HepG2 (cell line): ENCODE measurements around the gene TXN. TPM values are rescaled to one million over a fixed set of nuclear protein-coding genes. Genes with fewer than 3 reads are reported as not detected.

Experiments used
- CREM ChIP-seq, 2 experiments: sonication (generic) in 1 of 2; formaldehyde crosslinking in 1 of 2; IDR thresholded peaks; 2 replicates each; pipeline versions ENCODE4 v1.4.0 to v1.6.1; 2016 to 2020; ENCODE audit warnings: antibody characterized with exemption in 1 of 2, mild to moderate bottlenecking in 1 of 2, missing genetic modification reagents in 1 of 2
- HOXA3 ChIP-seq: sonication (generic); formaldehyde crosslinking; IDR thresholded peaks from 2 replicates; pipeline ENCODE4 v1.5.0; 2020; ENCODE audit warnings: missing genetic modification reagents
- PAXIP1 ChIP-seq: sonication (generic); formaldehyde crosslinking; conservative IDR thresholded peaks from 2 replicates; pipeline ENCODE4 v1.4.0; 2020; ENCODE audit warnings: mild to moderate bottlenecking, missing genetic modification reagents, moderate library complexity
- RNF219 ChIP-seq: sonication (generic); formaldehyde crosslinking; IDR thresholded peaks from 2 replicates; pipeline ENCODE4 v1.5.0; 2020; ENCODE audit warnings: mild to moderate bottlenecking, missing genetic modification reagents
- TCF7L2 ChIP-seq: IDR thresholded peaks from 2 replicates; pipeline ENCODE4 v1.6.1; 2011; ENCODE audit warnings: mild to moderate bottlenecking, low read depth, low read length, moderate library complexity
- TFAP4 ChIP-seq: sonication (generic); IDR thresholded peaks from 2 replicates; pipeline ENCODE4 v1.6.1; 2016; ENCODE audit warnings: low read depth, borderline replicate concordance
- polyA plus RNA-seq, 8 experiments: library from polyadenylated mRNA; depleted of rRNA in 3 of 8; stranded (reverse) in 7 of 8; unstranded in 1 of 8; fragments of >200 nt; fragmentation: Illumina TruSeq in 4 of 8; extraction: Trizol in 4 of 8; gene quantifications; 2 replicates each; pipeline versions ENCODE4 v1.2.1 to v1.2.3, GENCODE V29; 2011 to 2016; ENCODE audit warnings: low read depth in 4 of 8, missing spikeins in 1 of 8, mixed read lengths in 1 of 8; ENCODE audit not compliant: insufficient read depth in 1 of 8
- total RNA-seq, 5 experiments: library from RNA; depleted of rRNA; stranded (reverse); fragments of >200 nt; fragmentation: Illumina TruSeq; extraction: Trizol; gene quantifications; 2 replicates each; pipeline ENCODE4 v1.2.3, GENCODE V29; 2016; ENCODE audit warnings: low read depth in 1 of 5
- TF ChIP-seq, protein P1 (sequence below): sonication (generic); formaldehyde crosslinking; IDR thresholded peaks from 2 replicates; pipeline ENCODE4 v1.4.0; 2020; ENCODE audit warnings: missing genetic modification reagents
- TF ChIP-seq, protein P2 (sequence below), 2 experiments: sonication (generic) in 1 of 2; formaldehyde crosslinking in 1 of 2; IDR thresholded peaks; 2 replicates each; pipeline versions ENCODE4 v1.4.0 to v1.6.1; 2016 to 2020; ENCODE audit warnings: borderline replicate concordance in 1 of 2, low read depth in 1 of 2, mild to moderate bottlenecking in 1 of 2, missing genetic modification reagents in 1 of 2

TXN gene
- total and polyA plus RNA-seq, 2 of the 13 experiments (the other 11 are each of a cell fraction or from before 2014, with no cell fraction given): 364 to 470 TPM

GRCh38 chr9:110214586-110215355, 41.5 kb downstream of the TXN start (continued):
- TF ChIP-seq TFAP4 (peak; percentile 65), PAXIP1 (CRISPR knock-in tag) (peak; percentile 76), TCF7L2 (peak; percentile 83), CREM (IDR thresholded peaks at IDR 0.05) (peak; percentile 55), CREM (CRISPR knock-in tag; IDR thresholded peaks at IDR 0.05) (no peak), RNF219 (peak; percentile 35; the same call in 1 of the 2 replicates), HOXA3 (CRISPR knock-in tag) (peak; percentile 36; the same call in 1 of the 2 replicates)
- TF ChIP-seq, protein P1, sequence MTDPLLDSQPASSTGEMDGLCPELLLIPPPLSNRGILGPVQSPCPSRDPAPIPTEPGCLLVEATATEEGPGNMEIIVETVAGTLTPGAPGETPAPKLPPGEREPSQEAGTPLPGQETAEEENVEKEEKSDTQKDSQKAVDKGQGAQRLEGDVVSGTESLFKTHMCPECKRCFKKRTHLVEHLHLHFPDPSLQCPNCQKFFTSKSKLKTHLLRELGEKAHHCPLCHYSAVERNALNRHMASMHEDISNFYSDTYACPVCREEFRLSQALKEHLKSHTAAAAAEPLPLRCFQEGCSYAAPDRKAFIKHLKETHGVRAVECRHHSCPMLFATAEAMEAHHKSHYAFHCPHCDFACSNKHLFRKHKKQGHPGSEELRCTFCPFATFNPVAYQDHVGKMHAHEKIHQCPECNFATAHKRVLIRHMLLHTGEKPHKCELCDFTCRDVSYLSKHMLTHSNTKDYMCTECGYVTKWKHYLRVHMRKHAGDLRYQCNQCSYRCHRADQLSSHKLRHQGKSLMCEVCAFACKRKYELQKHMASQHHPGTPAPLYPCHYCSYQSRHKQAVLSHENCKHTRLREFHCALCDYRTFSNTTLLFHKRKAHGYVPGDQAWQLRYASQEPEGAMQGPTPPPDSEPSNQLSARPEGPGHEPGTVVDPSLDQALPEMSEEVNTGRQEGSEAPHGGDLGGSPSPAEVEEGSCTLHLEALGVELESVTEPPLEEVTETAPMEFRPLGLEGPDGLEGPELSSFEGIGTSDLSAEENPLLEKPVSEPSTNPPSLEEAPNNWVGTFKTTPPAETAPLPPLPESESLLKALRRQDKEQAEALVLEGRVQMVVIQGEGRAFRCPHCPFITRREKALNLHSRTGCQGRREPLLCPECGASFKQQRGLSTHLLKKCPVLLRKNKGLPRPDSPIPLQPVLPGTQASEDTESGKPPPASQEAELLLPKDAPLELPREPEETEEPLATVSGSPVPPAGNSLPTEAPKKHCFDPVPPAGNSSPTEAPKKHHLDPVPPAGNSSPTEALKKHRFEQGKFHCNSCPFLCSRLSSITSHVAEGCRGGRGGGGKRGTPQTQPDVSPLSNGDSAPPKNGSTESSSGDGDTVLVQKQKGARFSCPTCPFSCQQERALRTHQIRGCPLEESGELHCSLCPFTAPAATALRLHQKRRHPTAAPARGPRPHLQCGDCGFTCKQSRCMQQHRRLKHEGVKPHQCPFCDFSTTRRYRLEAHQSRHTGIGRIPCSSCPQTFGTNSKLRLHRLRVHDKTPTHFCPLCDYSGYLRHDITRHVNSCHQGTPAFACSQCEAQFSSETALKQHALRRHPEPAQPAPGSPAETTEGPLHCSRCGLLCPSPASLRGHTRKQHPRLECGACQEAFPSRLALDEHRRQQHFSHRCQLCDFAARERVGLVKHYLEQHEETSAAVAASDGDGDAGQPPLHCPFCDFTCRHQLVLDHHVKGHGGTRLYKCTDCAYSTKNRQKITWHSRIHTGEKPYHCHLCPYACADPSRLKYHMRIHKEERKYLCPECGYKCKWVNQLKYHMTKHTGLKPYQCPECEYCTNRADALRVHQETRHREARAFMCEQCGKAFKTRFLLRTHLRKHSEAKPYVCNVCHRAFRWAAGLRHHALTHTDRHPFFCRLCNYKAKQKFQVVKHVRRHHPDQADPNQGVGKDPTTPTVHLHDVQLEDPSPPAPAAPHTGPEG: 0 out of 2 replicates have a peak, but pooled peaks have one; percentile 10
- TF ChIP-seq, protein P2, sequence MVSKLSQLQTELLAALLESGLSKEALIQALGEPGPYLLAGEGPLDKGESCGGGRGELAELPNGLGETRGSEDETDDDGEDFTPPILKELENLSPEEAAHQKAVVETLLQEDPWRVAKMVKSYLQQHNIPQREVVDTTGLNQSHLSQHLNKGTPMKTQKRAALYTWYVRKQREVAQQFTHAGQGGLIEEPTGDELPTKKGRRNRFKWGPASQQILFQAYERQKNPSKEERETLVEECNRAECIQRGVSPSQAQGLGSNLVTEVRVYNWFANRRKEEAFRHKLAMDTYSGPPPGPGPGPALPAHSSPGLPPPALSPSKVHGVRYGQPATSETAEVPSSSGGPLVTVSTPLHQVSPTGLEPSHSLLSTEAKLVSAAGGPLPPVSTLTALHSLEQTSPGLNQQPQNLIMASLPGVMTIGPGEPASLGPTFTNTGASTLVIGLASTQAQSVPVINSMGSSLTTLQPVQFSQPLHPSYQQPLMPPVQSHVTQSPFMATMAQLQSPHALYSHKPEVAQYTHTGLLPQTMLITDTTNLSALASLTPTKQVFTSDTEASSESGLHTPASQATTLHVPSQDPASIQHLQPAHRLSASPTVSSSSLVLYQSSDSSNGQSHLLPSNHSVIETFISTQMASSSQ (IDR thresholded peaks at IDR 0.05; ENCODE audit: low read depth): peak; percentile 80
- TF ChIP-seq, protein P2 (CRISPR knock-in tag; IDR thresholded peaks at IDR 0.05; ENCODE audit: borderline replicate concordance): peak; percentile 90; the same call in 1 of the 2 replicates
